HepG2 (cell line): ENCODE measurements around the gene ABCB10. TPM values are rescaled to one million over a fixed set of nuclear protein-coding genes. Genes with fewer than 3 reads are reported as not detected.
A peak's percentile ranks its signal among the peaks of the same experiment; 100 is the strongest.

ENCODE experiments used
- AGO1 ChIP-seq: fragments of 200-400 bp; formaldehyde crosslinking; IDR thresholded peaks from 2 replicates; pipeline ENCODE4 v1.6.1; 2017; ENCODE audit warnings: mild to moderate bottlenecking, low read depth, low read length, moderate library complexity; ENCODE audit not compliant: poor library complexity, severe bottlenecking
- BRCA1 ChIP-seq: sonication (generic); formaldehyde crosslinking; IDR thresholded peaks from 2 replicates; pipeline ENCODE4 v1.4.0; 2020; ENCODE audit warnings: missing genetic modification reagents
- CBFB ChIP-seq: sonication (generic); formaldehyde crosslinking; IDR thresholded peaks from 2 replicates; pipeline ENCODE4 v1.4.0; 2020; ENCODE audit warnings: missing genetic modification reagents
- ELF3 ChIP-seq: IDR thresholded peaks from 2 replicates; pipeline ENCODE4 v1.6.1; 2016; ENCODE audit warnings: missing genetic modification reagents, missing compliant biosample characterization
- FOXP1 ChIP-seq, 2 experiments: fragments of 450-650 bp in 1 of 2; IDR thresholded peaks; 2 replicates each; pipeline ENCODE4 v1.6.1; 2017 to 2018; ENCODE audit warnings: antibody characterized with exemption in 1 of 2
- HES4 ChIP-seq: sonication (generic); formaldehyde crosslinking; IDR thresholded peaks from 2 replicates; pipeline ENCODE4 v1.9.0; 2021; ENCODE audit warnings: mild to moderate bottlenecking, missing genetic modification reagents, borderline replicate concordance
- HHEX ChIP-seq: IDR thresholded peaks from 2 replicates; pipeline ENCODE4 v1.6.1; 2016; ENCODE audit warnings: control low read depth
- HNF1B ChIP-seq: sonication (generic); formaldehyde crosslinking; IDR thresholded peaks from 2 replicates; pipeline ENCODE4 v1.5.1; 2020; ENCODE audit warnings: mild to moderate bottlenecking, moderate library complexity, missing genetic modification reagents
- JUNB ChIP-seq: sonication (generic); formaldehyde crosslinking; IDR thresholded peaks from 2 replicates; pipeline ENCODE4 v1.8.0; 2022; ENCODE audit warnings: missing genetic modification reagents, mild to moderate bottlenecking, borderline replicate concordance
- KLF12 ChIP-seq: sonication (generic); formaldehyde crosslinking; IDR thresholded peaks from 2 replicates; pipeline ENCODE4 v1.4.0; 2020; ENCODE audit warnings: missing genetic modification reagents, borderline replicate concordance
- MLXIP ChIP-seq: sonication (generic); formaldehyde crosslinking; IDR thresholded peaks from 2 replicates; pipeline ENCODE4 v1.9.0; 2021; ENCODE audit warnings: missing genetic modification reagents, borderline replicate concordance
- MXD4 ChIP-seq: IDR thresholded peaks from 2 replicates; pipeline ENCODE4 v1.6.1; 2016; ENCODE audit warnings: mild to moderate bottlenecking, missing biosample characterization, missing genetic modification reagents
- NCOA5 ChIP-seq: sonication (generic); formaldehyde crosslinking; IDR thresholded peaks from 2 replicates; pipeline ENCODE4 v1.4.0; 2020; ENCODE audit warnings: missing genetic modification reagents
- NR2C2 ChIP-seq: sonication (generic); formaldehyde crosslinking; IDR thresholded peaks from 2 replicates; pipeline ENCODE4 v1.4.0; 2020; ENCODE audit warnings: missing genetic modification reagents, mild to moderate bottlenecking, moderate library complexity, borderline replicate concordance
- RBM22 ChIP-seq: fragments of 200-400 bp; formaldehyde crosslinking; optimal IDR thresholded peaks from 2 replicates; pipeline ENCODE3; 2017; ENCODE audit warnings: mild to moderate bottlenecking, low read length, moderate library complexity
- TBL1XR1 ChIP-seq: fragments of 150-350 bp; IDR thresholded peaks from 2 replicates; pipeline ENCODE4 v1.6.1; 2014; ENCODE audit warnings: borderline replicate concordance, low read length; ENCODE audit not compliant: partially characterized antibody
- YY1 ChIP-seq: IDR thresholded peaks from 2 replicates; pipeline ENCODE4 v1.6.1; 2011; ENCODE audit warnings: low read length, low read depth, moderate library complexity, mild to moderate bottlenecking; ENCODE audit not compliant: insufficient read depth, insufficient replicate concordance
- ZMYM3 ChIP-seq: sonication (generic); formaldehyde crosslinking; IDR thresholded peaks from 2 replicates; pipeline ENCODE4 v1.5.1; 2020; ENCODE audit warnings: mild to moderate bottlenecking, missing genetic modification reagents
- ZNF292 ChIP-seq: sonication (generic); formaldehyde crosslinking; IDR thresholded peaks from 2 replicates; pipeline ENCODE4 v1.8.1; 2022; ENCODE audit warnings: mild to moderate bottlenecking, low read depth, missing genetic modification reagents, borderline replicate concordance
- ZNF546 ChIP-seq: sonication (generic); formaldehyde crosslinking; conservative IDR thresholded peaks from 2 replicates; pipeline ENCODE4 v1.8.1; 2023; ENCODE audit warnings: mild to moderate bottlenecking, missing genetic modification reagents
- ZNF772 ChIP-seq: sonication (generic); formaldehyde crosslinking; IDR thresholded peaks from 2 replicates; pipeline ENCODE4 v1.5.0; 2020; ENCODE audit warnings: mild to moderate bottlenecking, missing genetic modification reagents
- polyA plus RNA-seq, 8 experiments: library from polyadenylated mRNA; depleted of rRNA in 3 of 8; stranded (reverse) in 7 of 8; unstranded in 1 of 8; fragments of >200 nt; fragmentation: Illumina TruSeq in 4 of 8; extraction: Trizol in 4 of 8; gene quantifications; 2 replicates each; pipeline versions ENCODE4 v1.2.1 to v1.2.3, GENCODE V29; 2011 to 2016; ENCODE audit warnings: low read depth in 4 of 8, missing spikeins in 1 of 8, mixed read lengths in 1 of 8; ENCODE audit not compliant: insufficient read depth in 1 of 8
- total RNA-seq, 5 experiments: library from RNA; depleted of rRNA; stranded (reverse); fragments of >200 nt; fragmentation: Illumina TruSeq; extraction: Trizol; gene quantifications; 2 replicates each; pipeline ENCODE4 v1.2.3, GENCODE V29; 2016; ENCODE audit warnings: low read depth in 1 of 5
- TF ChIP-seq, protein P1 (sequence below): sonication (generic); formaldehyde crosslinking; IDR thresholded peaks from 2 replicates; pipeline ENCODE4 v1.4.0; 2020; ENCODE audit warnings: mild to moderate bottlenecking, low read depth, missing genetic modification reagents

ABCB10 gene
- total and polyA plus RNA-seq, 2 of the 13 experiments (the other 11 are each of a cell fraction or from before 2014, with no cell fraction given) = 11.2 to 28.9 TPM

- peak; percentile 87 for TF ChIP-seq YY1
- peak; percentile 95 for TF ChIP-seq MXD4 (CRISPR knock-in tag)
- TF ChIP-seq NCOA5 (CRISPR knock-in tag) = no peak
- TF ChIP-seq, protein P1, sequence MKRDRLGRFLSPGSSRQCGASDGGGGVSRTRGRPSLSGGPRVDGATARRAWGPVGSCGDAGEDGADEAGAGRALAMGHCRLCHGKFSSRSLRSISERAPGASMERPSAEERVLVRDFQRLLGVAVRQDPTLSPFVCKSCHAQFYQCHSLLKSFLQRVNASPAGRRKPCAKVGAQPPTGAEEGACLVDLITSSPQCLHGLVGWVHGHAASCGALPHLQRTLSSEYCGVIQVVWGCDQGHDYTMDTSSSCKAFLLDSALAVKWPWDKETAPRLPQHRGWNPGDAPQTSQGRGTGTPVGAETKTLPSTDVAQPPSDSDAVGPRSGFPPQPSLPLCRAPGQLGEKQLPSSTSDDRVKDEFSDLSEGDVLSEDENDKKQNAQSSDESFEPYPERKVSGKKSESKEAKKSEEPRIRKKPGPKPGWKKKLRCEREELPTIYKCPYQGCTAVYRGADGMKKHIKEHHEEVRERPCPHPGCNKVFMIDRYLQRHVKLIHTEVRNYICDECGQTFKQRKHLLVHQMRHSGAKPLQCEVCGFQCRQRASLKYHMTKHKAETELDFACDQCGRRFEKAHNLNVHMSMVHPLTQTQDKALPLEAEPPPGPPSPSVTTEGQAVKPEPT (CRISPR knock-in tag) = peak; percentile 76; the same call in 1 of the 2 replicates
- TF ChIP-seq HNF1B (CRISPR knock-in tag) = peak; percentile 90
- peak; percentile 87 for TF ChIP-seq ZNF292 (CRISPR knock-in tag)
- TF ChIP-seq HES4 (CRISPR knock-in tag) = peak; percentile 82
- no peak for TF ChIP-seq MLXIP (CRISPR knock-in tag)
- TF ChIP-seq BRCA1 (CRISPR knock-in tag) = no peak
- peak; percentile 76 for TF ChIP-seq KLF12 (CRISPR knock-in tag)
- TF ChIP-seq ZNF772 (CRISPR knock-in tag) = peak; percentile 45; the same call in 1 of the 2 replicates
- 0 out of 2 replicates have a peak, but pooled peaks have one; percentile 23 for TF ChIP-seq ZNF546 (CRISPR knock-in tag)
- no peak for TF ChIP-seq HHEX (CRISPR knock-in tag)
- no peak for TF ChIP-seq FOXP1 (IDR thresholded peaks at IDR 0.05)
- TF ChIP-seq FOXP1 (CRISPR knock-in tag; IDR thresholded peaks at IDR 0.05) = peak; percentile 40; the same call in 1 of the 2 replicates
- no peak for TF ChIP-seq AGO1
- TF ChIP-seq ELF3 = peak; percentile 58
- TF ChIP-seq NR2C2 (CRISPR knock-in tag) = peak; percentile 74
- TF ChIP-seq JUNB (CRISPR knock-in tag) = no peak; the same call in 1 of the 2 replicates
- peak; percentile 60; the same call in 1 of the 2 replicates for TF ChIP-seq ZMYM3 (CRISPR knock-in tag)
- no peak for TF ChIP-seq TBL1XR1
- no peak for TF ChIP-seq RBM22
- peak; percentile 31; the same call in 1 of the 2 replicates for TF ChIP-seq CBFB (CRISPR knock-in tag)
These were observed at the start of gene ABCB10 (continued) for GRCh38 chr1:229558460-229559335.
